MM.1S (cell line): ENCODE data around the gene ZFYVE28.

Experiments used
- EZH2 ChIP-seq: fragments of 300-600 bp; sonication (generic); optimal IDR thresholded peaks from 2 replicates; pipeline ENCODE3; 2017; ENCODE audit warnings: low read depth, mild to moderate bottlenecking, antibody characterized with exemption, low read length, mixed read lengths
- EZH2phosphoT487 ChIP-seq: fragments of 300-600 bp; sonication (generic); IDR thresholded peaks from 2 replicates; pipeline ENCODE4 v1.6.1; 2018; ENCODE audit warnings: antibody characterized with exemption, low read length
- TF ChIP-seq, protein P1 (sequence below): fragments of 300-600 bp; sonication (generic); IDR thresholded peaks from 2 replicates; pipeline ENCODE4 v1.5.1; 2016; ENCODE audit warnings: antibody characterized with exemption, low read length, mixed read lengths

DNA sequence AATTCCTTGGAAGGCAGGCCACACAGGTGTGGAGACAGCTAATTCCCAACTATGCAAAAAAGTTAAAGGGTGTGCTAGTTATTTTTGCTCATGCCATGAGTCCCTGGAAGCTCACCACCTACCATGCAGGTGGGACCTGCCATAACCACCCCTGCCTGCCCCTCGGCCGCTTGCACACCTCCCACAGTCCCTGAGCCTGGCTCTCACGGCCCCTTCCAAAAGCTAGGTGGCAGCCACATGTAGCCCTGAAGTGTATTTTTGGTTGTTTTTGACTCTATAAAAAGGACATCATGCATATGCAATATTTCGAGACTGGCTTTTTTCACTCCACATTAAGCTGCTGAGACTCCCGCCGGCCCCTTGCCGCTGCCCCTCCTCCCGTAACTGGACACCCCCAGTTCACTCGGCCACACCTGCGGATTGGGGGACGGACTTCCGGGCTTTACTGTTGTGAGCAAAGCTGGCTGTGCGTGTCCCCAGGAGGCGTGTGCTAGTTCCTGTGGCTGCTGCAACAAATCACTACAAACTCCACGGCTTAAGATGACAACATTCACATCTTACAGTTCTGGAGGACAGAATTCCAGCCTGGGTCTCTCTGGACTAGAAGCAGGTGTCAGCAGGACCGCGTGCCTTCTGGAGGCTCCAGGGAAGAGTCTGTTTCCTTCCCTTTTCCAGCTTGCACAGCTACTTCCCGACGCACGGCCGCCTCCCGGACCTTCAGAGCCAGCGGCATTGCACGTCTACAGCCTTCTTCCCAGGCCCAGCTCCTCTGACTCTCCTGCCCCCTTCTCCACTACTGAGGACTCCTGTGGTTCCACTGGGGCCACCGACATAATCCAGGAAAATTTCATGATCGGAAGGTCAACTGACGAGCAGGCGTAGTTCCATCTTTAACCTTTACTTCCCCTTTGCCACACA, 24.8 kb downstream of the ZFYVE28 start:
- TF ChIP-seq EZH2, result no peak
- TF ChIP-seq, protein P1, sequence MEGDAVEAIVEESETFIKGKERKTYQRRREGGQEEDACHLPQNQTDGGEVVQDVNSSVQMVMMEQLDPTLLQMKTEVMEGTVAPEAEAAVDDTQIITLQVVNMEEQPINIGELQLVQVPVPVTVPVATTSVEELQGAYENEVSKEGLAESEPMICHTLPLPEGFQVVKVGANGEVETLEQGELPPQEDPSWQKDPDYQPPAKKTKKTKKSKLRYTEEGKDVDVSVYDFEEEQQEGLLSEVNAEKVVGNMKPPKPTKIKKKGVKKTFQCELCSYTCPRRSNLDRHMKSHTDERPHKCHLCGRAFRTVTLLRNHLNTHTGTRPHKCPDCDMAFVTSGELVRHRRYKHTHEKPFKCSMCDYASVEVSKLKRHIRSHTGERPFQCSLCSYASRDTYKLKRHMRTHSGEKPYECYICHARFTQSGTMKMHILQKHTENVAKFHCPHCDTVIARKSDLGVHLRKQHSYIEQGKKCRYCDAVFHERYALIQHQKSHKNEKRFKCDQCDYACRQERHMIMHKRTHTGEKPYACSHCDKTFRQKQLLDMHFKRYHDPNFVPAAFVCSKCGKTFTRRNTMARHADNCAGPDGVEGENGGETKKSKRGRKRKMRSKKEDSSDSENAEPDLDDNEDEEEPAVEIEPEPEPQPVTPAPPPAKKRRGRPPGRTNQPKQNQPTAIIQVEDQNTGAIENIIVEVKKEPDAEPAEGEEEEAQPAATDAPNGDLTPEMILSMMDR, result peak; percentile 22
- TF ChIP-seq EZH2phosphoT487, result no peak
